Suprapubic skin (tissue), 4 donors: ENCODE data around the gene RAB11B.
"Not testable (repeated sequence)": the region's sequence is repeated elsewhere in the genome, so short reads cannot be mapped to it uniquely, and the experiment has no call there.

Experiments
- CTCF ChIP-seq, 2 donors: fragments of 200-600 bp in 1 of 2; fragments of 450-650 bp in 1 of 2; sonication (generic) in 1 of 2; IDR thresholded peaks; one replicate each; pipeline ENCODE4 v1.5.1; 2016 to 2019; ENCODE audit warnings: antibody characterized with exemption in 2 of 2, mild to moderate bottlenecking in 1 of 2, moderate library complexity in 1 of 2
- EP300 ChIP-seq: sonication (generic); formaldehyde crosslinking; IDR thresholded peaks from one replicate; pipeline ENCODE4 v1.6.1; 2017; ENCODE audit warnings: antibody characterized with exemption
- POLR2A ChIP-seq, 2 donors: fragments of 450-650 bp; IDR thresholded peaks; one replicate each; pipeline ENCODE4 v1.6.1; 2017; ENCODE audit warnings: antibody characterized with exemption in 2 of 2, mild to moderate bottlenecking in 2 of 2, moderate library complexity in 2 of 2
- POLR2AphosphoS5 ChIP-seq, 3 donors: sonication (generic); formaldehyde crosslinking; IDR thresholded peaks; one replicate each; pipeline ENCODE4 v1.6.1; 2017; ENCODE audit warnings: antibody characterized with exemption in 3 of 3

GRCh38 chr19:8349629-8350372 lies 40.4 kb upstream of the RAB11B start:
- TF ChIP-seq POLR2AphosphoS5 (IDR thresholded peaks at IDR 0.05); EP300; CTCF (IDR thresholded peaks at IDR 0.05); POLR2A (IDR thresholded peaks at IDR 0.05): not testable (repeated sequence)
